ENCODE results near the gene TRPM3. TPM values are rescaled to one million over a fixed set of nuclear protein-coding genes. Genes with fewer than 3 reads are reported as not detected.

Gene TRPM3
- total and polyA plus RNA-seq, 2 of the 13 experiments (the other 11 are each of a cell fraction or from before 2014, with no cell fraction given) = not detected

- Histone ChIP-seq H3K36me3 (replicated peaks in 1 of 2; ENCODE audit: control insufficient read depth in 1 of 2, insufficient read depth in 2 of 2, low read length in 2 of 2) (no peaks in the 10 kb centered on the region), H2AFZ (ENCODE audit: low read length) (no peak overlapping the region), H3K27me3 (ENCODE audit: control insufficient read depth in 1 of 2, insufficient read depth in 2 of 2, low read length in 2 of 2) (no peaks in the 10 kb centered on the region), H3K4me3 (replicated peaks in 1 of 3; ENCODE audit: insufficient read depth in 1 of 3, low read depth in 2 of 3, low read length in 3 of 3) (no peak overlapping the region), H3K9ac (ENCODE audit: insufficient read depth, low read depth, low read length) (no peak overlapping the region), H4K20me1 (ENCODE audit: insufficient read depth, low read length) (no peaks in the 10 kb centered on the region), H3K4me2 (ENCODE audit: low read depth, low read length) (no peak overlapping the region), H3K4me1 (ENCODE audit: insufficient read depth, low read length) (no peaks in the 10 kb centered on the region), H3K79me2 (ENCODE audit: insufficient read depth, low read length) (no peaks in the 10 kb centered on the region), H3K27ac (ENCODE audit: extremely low read length, insufficient read depth, low read length) (no peak overlapping the region), H3K9me3 (ENCODE audit: low read length) (no peaks in the 10 kb centered on the region)
- POLR2A ChIA-PET = no interaction called here
- FAIRE-seq = no peak
- CTCF ChIA-PET (ENCODE audit: low intra/inter-chr PET ratio, low total read pairs) = no interaction called here
- in situ Hi-C loops (cut with HindIII; ENCODE audit: extremely low pct_ligation_motif_present, low pct_unique_long_range_greater_than_20kb) = no loop called here
- no TSS peak for BruUV-seq (replicated peaks)
- TF ChIP-seq ZNF710 (CRISPR knock-in tag; IDR thresholded peaks at IDR 0.05; ENCODE audit: borderline replicate concordance) (no peak), ZNF383 (CRISPR knock-in tag; IDR thresholded peaks at IDR 0.05; ENCODE audit: borderline replicate concordance) (no peak), MED13 (CRISPR knock-in tag; IDR thresholded peaks at IDR 0.05) (no peak)
- 45% methylated on average over 2 of the region's 2 CpGs for WGBS (ENCODE audit: low lambda C conversion rate)
- intact Hi-C loops (cut with micrococcal nuclease; ENCODE audit: unreplicated experiment) = no loop called here
- ATAC-seq = no peak
- no peak for DNase-seq (ENCODE audit: low spot score)
Observed at GRCh38 chr9:71127301-71127700, 5.9 kb upstream of the TRPM3 start.

- Histone ChIP-seq H3K27ac (ENCODE audit: extremely low read length, insufficient read depth, low read length) (no peak overlapping the region), H3K4me1 (ENCODE audit: insufficient read depth, low read length) (no peaks in the 10 kb centered on the region), H2AFZ (ENCODE audit: low read length) (no peak overlapping the region), H3K4me3 (replicated peaks in 1 of 3; ENCODE audit: insufficient read depth in 1 of 3, low read depth in 2 of 3, low read length in 3 of 3) (no peak overlapping the region), H3K9me3 (ENCODE audit: low read length) (no peaks in the 10 kb centered on the region), H3K79me2 (ENCODE audit: insufficient read depth, low read length) (no peaks in the 10 kb centered on the region), H3K4me2 (ENCODE audit: low read depth, low read length) (no peak overlapping the region), H3K36me3 (replicated peaks in 1 of 2; ENCODE audit: control insufficient read depth in 1 of 2, insufficient read depth in 2 of 2, low read length in 2 of 2) (no peaks in the 10 kb centered on the region), H4K20me1 (ENCODE audit: insufficient read depth, low read length) (no peaks in the 10 kb centered on the region), H3K9ac (ENCODE audit: insufficient read depth, low read depth, low read length) (no peak overlapping the region), H3K27me3 (ENCODE audit: control insufficient read depth in 1 of 2, insufficient read depth in 2 of 2, low read length in 2 of 2) (no peaks in the 10 kb centered on the region)
- in situ Hi-C loops (cut with HindIII; ENCODE audit: extremely low pct_ligation_motif_present, low pct_unique_long_range_greater_than_20kb) = no loop called here
- DNase-seq (ENCODE audit: low spot score) = no peak
- 38% methylated on average over 6 of the region's 6 CpGs for WGBS (ENCODE audit: low lambda C conversion rate)
- BruUV-seq (replicated peaks) = no TSS peak
- no peak for ATAC-seq
- FAIRE-seq = no peak
- ChIA-PET POLR2A (no interaction called here), CTCF (ENCODE audit: low intra/inter-chr PET ratio, low total read pairs) (no interaction called here)
- intact Hi-C loops (cut with micrococcal nuclease; ENCODE audit: unreplicated experiment) = no loop called here
- no peak for TF ChIP-seq ZNF773 (CRISPR knock-in tag; IDR thresholded peaks at IDR 0.05; ENCODE audit: borderline replicate concordance)
- no peak for TF ChIP-seq CREBL2 (CRISPR knock-in tag; IDR thresholded peaks at IDR 0.05; ENCODE audit: borderline replicate concordance)
- no peak for TF ChIP-seq ETS1 (CRISPR knock-in tag; IDR thresholded peaks at IDR 0.05)
- TF ChIP-seq ZNF792 (CRISPR knock-in tag; IDR thresholded peaks at IDR 0.05) = no peak
- no peak for TF ChIP-seq SP1 (IDR thresholded peaks at IDR 0.05)
- no peak for TF ChIP-seq SP1 (CRISPR knock-in tag; IDR thresholded peaks at IDR 0.05)
- TF ChIP-seq MLXIP (CRISPR knock-in tag; IDR thresholded peaks at IDR 0.05; ENCODE audit: borderline replicate concordance) = no peak
- no peak for TF ChIP-seq ZNF776 (CRISPR knock-in tag; IDR thresholded peaks at IDR 0.05)
- no peak for TF ChIP-seq ZNF670 (CRISPR knock-in tag; IDR thresholded peaks at IDR 0.05; ENCODE audit: borderline replicate concordance)
- no peak for TF ChIP-seq TARDBP (CRISPR knock-in tag; IDR thresholded peaks at IDR 0.05)
- no peak for TF ChIP-seq ZBTB7B (CRISPR knock-in tag; IDR thresholded peaks at IDR 0.05)
- no peak for TF ChIP-seq SNAPC2 (CRISPR knock-in tag; IDR thresholded peaks at IDR 0.05)
Observed at GRCh38 chr9:71122421-71122820, 1.0 kb upstream of the TRPM3 start.

Data from HepG2 (cell line).